Activated T-helper 2 cell treated with anti-CD3 and anti-CD28 coated beads, Interferon-gamma antibody, Interleukin-2, Interleukin-4, amounts not matched to agents 10 μg/mL and 5 μg/mL and 100 μg/mL, durations not matched to agents 14 hours and 24 hours and 36 hours (primary cell): Measurements from ENCODE around the gene ZNF593. TPM values are rescaled to one million over a fixed set of nuclear protein-coding genes. Genes with fewer than 3 reads are reported as not detected.

Source experiments
- DNase-seq: peaks from one replicate; pipeline ENCODE4 v3.0.0; 2021; ENCODE audit warnings: low spot score
- H3K27ac Mint-ChIP-seq: one replicate; pipeline ENCODE4 v1.8.0; 2021; ENCODE audit warnings: mixed read lengths
- H3K27me3 Mint-ChIP-seq: one replicate; pipeline ENCODE4 v1.8.0; 2021; ENCODE audit warnings: low read depth, mixed read lengths
- H3K36me3 Mint-ChIP-seq: one replicate; pipeline ENCODE4 v1.8.0; 2021; ENCODE audit warnings: low read depth, mixed read lengths
- H3K4me1 Mint-ChIP-seq: one replicate; pipeline ENCODE4 v1.8.0; 2021; ENCODE audit warnings: low read depth, mixed read lengths
- H3K4me3 Mint-ChIP-seq: one replicate; pipeline ENCODE4 v1.8.0; 2021; ENCODE audit warnings: low read depth, mild to moderate bottlenecking, moderate library complexity, mixed read lengths
- H3K9me3 Mint-ChIP-seq: one replicate; pipeline ENCODE4 v1.8.0; 2021; ENCODE audit warnings: mixed read lengths
- intact Hi-C: fragments of 100-400 bp; cut with micrococcal nuclease; formaldehyde crosslinking; loops from one replicate; pipeline ENCODE4 v1.15.1; 2023
- total RNA-seq: library from RNA; stranded (reverse); gene quantifications from 2 replicates; pipeline ENCODE4 v1.2.3, GENCODE V29; 2022

The ZNF593 gene
- total RNA-seq: 57.5 and 65.0 TPM in 2 replicates

GRCh38 chr1:26169669-26170471 is at the start of gene ZNF593:
Gene ZNF593 (plus strand): TSS chr1:26169908. CDS start chr1:26169984, 76 bp downstream.
- Mint-ChIP-seq H3K4me3 (peak within 1 kb of the TSS; percentile 92), H3K27me3 (peaks cover 8% of the 10 kb centered on the region), H3K4me1 (peaks cover 25% of the 10 kb centered on the region), H3K36me3 (peaks cover 3% of the 10 kb centered on the region), H3K27ac (peak within 1 kb of the TSS; percentile 88), H3K9me3 (no peaks in the 10 kb centered on the region)
- intact Hi-C loops: loop anchor here (1.0 to 10.0 kb wide), 4 partner anchors 63 to 225 kb away; no protein-coding TSS in a partner anchor
- peak; percentile 87 for DNase-seq

GRCh38 chr1:26121854-26122773 is 47.6 kb upstream of the ZNF593 start:
- no peaks in the 10 kb centered on the region for H3K27me3 Mint-ChIP-seq
- no peaks in the 10 kb centered on the region for H3K9me3 Mint-ChIP-seq
- H3K36me3 Mint-ChIP-seq: peaks cover 58% of the 10 kb centered on the region
- no peak overlapping the region for H3K4me3 Mint-ChIP-seq
- H3K27ac Mint-ChIP-seq: no peak overlapping the region
- DNase-seq: no peak
- intact Hi-C loops: no loop called here
- peaks cover 55% of the 10 kb centered on the region for H3K4me1 Mint-ChIP-seq

- Mint-ChIP-seq H3K27me3 (no peaks in the 10 kb centered on the region), H3K27ac (peak overlapping the region; percentile 72), H3K36me3 (peaks cover 48% of the 10 kb centered on the region), H3K9me3 (no peaks in the 10 kb centered on the region), H3K4me1 (peaks cover 64% of the 10 kb centered on the region), H3K4me3 (peak overlapping the region; percentile 20)
- peak; percentile 37 for DNase-seq
- intact Hi-C loops: no loop called here
Observed at GRCh38 chr1:26122988-26123973, 46.4 kb upstream of the ZNF593 start.

- Mint-ChIP-seq H3K4me1 (peaks cover 65% of the 10 kb centered on the region), H3K36me3 (peaks cover 35% of the 10 kb centered on the region), H3K9me3 (no peaks in the 10 kb centered on the region), H3K27ac (peak overlapping the region; percentile 55), H3K27me3 (no peaks in the 10 kb centered on the region), H3K4me3 (peak overlapping the region; percentile 30)
- intact Hi-C loops: no loop called here
- no peak for DNase-seq
Observed at GRCh38 chr1:26124418-26125331, 45.0 kb upstream of the ZNF593 start.

- intact Hi-C loops: no loop called here
- no peak overlapping the region for H3K4me3 Mint-ChIP-seq
- no peaks in the 10 kb centered on the region for H3K9me3 Mint-ChIP-seq
- H3K4me1 Mint-ChIP-seq: peaks cover 59% of the 10 kb centered on the region
- H3K36me3 Mint-ChIP-seq: peaks cover 27% of the 10 kb centered on the region
- peak overlapping the region; percentile 93 for H3K27ac Mint-ChIP-seq
- DNase-seq: no peak
- H3K27me3 Mint-ChIP-seq: no peaks in the 10 kb centered on the region
Observed at GRCh38 chr1:26125382-26125781, 44.3 kb upstream of the ZNF593 start.

- Mint-ChIP-seq H3K4me3 (peak overlapping the region; percentile 71), H3K9me3 (no peaks in the 10 kb centered on the region), H3K36me3 (peaks cover 26% of the 10 kb centered on the region), H3K4me1 (peaks cover 59% of the 10 kb centered on the region), H3K27me3 (no peaks in the 10 kb centered on the region), H3K27ac (peak overlapping the region; percentile 93)
- DNase-seq: no peak
- intact Hi-C loops: loop anchor here (1.0 kb wide), 1 partner anchor 15 kb away; the partner anchor contains the start of gene PDIK1L
Observed at GRCh38 chr1:26125946-26126320, 43.8 kb upstream of the ZNF593 start.

GRCh38 chr1:26126321-26127084 is 43.2 kb upstream of the ZNF593 start:
- Mint-ChIP-seq H3K36me3 (peaks cover 26% of the 10 kb centered on the region), H3K4me1 (peaks cover 61% of the 10 kb centered on the region), H3K4me3 (peak overlapping the region; percentile 71), H3K9me3 (no peaks in the 10 kb centered on the region), H3K27ac (peak overlapping the region; percentile 93), H3K27me3 (no peaks in the 10 kb centered on the region)
- intact Hi-C loops: loop anchor here (1.0 kb wide), 1 partner anchor 15 kb away; the partner anchor contains the start of gene PDIK1L
- DNase-seq: peak; percentile 68

- H3K4me3 Mint-ChIP-seq: peak overlapping the region; percentile 72
- peaks cover 57% of the 10 kb centered on the region for H3K4me1 Mint-ChIP-seq
- no peaks in the 10 kb centered on the region for H3K9me3 Mint-ChIP-seq
- DNase-seq: no peak
- peaks cover 16% of the 10 kb centered on the region for H3K36me3 Mint-ChIP-seq
- H3K27me3 Mint-ChIP-seq: no peaks in the 10 kb centered on the region
- intact Hi-C loops: no loop called here
- H3K27ac Mint-ChIP-seq: peak overlapping the region; percentile 21
Observed at GRCh38 chr1:26127235-26128163, 42.2 kb upstream of the ZNF593 start.

- peaks cover 3% of the 10 kb centered on the region for H3K36me3 Mint-ChIP-seq
- H3K4me1 Mint-ChIP-seq: peaks cover 40% of the 10 kb centered on the region
- no peak for DNase-seq
- intact Hi-C loops: no loop called here
- peaks cover 8% of the 10 kb centered on the region for H3K9me3 Mint-ChIP-seq
- no peak overlapping the region for H3K27ac Mint-ChIP-seq
- no peaks in the 10 kb centered on the region for H3K27me3 Mint-ChIP-seq
- no peak overlapping the region for H3K4me3 Mint-ChIP-seq
Observed at GRCh38 chr1:26129778-26130177, 39.9 kb upstream of the ZNF593 start.

GRCh38 chr1:26130695-26131094 is 39.0 kb upstream of the ZNF593 start:
- intact Hi-C loops: no loop called here

More at GRCh38 chr1:26130695-26131094, 39.0 kb upstream of the ZNF593 start:
- Mint-ChIP-seq H3K27me3 (no peaks in the 10 kb centered on the region), H3K9me3 (peaks cover 8% of the 10 kb centered on the region), H3K27ac (no peak overlapping the region), H3K4me1 (peaks cover 30% of the 10 kb centered on the region), H3K4me3 (no peak overlapping the region), H3K36me3 (no peaks in the 10 kb centered on the region)
- DNase-seq: no peak
